ENCODE data around the gene MBP.

The MBP gene

GRCh38 chr18:77098538-77099174 lies 33.9 kb downstream of the MBP start:
- no peak for DNase-seq

- no peak for DNase-seq
These were observed 34.6 kb downstream of the MBP start for GRCh38 chr18:77098029-77098428.

DNA sequence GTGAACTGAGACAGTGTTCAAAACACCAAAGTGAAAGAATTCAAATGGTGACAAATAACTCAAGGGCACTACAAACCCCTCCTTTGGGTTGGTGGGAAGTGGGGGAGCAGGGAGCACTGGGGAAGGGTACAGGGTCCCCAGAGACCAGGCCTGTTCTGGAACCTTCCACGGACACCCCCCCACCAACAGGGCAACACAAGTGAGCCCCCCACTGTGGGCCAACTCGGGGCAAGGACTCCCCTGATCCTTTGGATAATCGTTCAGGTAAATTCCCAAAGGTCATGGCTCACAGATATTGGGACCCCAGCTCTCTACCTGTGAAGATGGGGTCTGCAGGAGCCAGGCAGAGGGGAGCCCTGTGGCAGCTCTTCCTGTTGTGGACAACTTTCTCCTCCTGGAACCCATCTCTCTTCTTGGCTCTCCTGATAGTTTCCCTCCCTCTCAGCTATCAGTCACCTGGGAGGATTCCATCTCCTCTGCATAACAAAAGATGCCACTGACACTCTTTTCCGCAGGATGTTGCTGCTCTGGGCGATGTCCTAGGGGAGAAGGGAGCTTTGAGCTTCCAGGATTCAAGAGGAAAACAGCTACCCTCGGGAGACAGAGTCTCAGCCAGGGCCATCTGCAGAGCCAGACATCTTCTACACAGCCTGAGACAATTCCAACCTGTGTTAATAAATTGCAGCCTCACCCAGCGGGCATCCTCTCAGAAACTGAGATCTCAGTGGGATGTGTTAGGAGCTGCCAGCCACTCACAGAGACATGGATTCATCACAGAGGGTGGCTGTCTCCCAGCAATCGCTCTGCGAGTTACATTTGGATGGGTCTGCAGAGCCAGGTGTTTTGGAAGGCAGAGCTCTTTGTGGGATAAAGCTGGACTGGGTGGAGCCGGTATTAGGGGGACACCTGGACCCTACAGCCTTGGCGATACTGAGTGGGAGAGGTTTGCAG lies 35.4 kb downstream of the MBP start:
- no peak for DNase-seq

GRCh38 chr18:77095391-77096371 lies 36.9 kb downstream of the MBP start:
- DNase-seq = no peak

DNA sequence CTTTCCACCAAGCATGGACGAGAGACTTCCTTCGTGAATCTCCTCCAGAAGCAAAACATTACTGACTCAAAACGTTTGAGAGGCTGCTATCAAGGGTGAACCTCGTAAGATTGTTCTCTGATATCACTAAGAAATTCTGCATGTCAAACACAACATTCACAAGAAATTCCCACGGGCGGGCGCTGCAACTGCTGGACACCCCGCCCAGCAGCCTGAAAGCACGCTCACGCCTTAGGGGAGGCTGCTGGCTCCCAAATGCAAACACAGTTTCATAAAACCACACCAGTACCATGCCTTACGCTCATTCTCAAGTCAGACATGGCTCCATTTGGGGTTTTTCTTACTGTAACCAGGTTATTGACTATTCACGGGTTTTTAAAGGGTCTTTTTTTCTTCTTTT lies 39.0 kb downstream of the MBP start:
- no peak for DNase-seq

- no peak for DNase-seq
These were observed 39.5 kb downstream of the MBP start for GRCh38 chr18:77093067-77093430.

DNA sequence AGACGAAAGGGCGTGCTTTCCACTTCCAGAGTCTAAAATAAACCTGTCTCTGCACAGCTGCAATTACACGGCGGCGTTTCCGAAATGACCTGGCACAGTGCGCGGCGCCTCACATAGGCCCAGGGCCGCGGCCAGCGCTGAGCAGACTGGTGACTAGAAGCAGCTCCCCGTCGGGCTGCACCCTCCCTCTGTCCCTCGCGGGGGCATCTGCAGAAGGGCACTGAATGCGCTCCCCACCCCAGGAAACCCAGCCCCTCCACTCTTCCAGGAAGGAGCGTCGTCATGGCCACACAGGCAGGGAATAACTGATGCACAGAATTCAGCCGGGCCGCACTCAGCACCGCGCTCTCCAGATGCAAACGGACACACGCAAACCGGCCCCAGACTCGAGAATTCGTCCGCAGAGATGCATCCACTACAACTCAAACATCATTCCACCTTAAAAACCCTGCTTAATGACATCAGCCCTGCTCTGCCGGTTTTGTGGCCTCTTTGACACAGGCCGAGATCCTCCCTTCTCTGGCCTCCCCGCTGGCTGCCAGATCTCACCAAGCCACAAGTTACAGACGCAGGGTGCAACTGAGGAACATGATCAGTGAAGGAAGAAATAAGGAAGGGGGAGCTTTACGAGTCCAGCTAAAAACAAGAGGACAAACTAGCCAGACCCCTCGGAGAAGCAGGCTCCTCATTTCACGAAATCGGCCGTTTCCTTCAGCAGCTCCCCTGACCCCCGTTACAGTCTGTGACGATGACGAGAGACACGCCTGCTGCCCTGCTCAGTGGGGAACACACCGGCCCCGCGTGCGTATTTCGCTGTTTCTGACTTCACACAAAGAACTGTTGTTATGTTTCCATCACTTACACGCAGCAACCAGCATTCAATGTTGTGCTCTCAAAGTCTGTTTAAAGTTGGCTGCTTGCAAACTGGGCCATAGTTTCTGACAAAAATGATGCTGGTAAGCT lies 40.2 kb downstream of the MBP start:
- no peak for DNase-seq

DNA sequence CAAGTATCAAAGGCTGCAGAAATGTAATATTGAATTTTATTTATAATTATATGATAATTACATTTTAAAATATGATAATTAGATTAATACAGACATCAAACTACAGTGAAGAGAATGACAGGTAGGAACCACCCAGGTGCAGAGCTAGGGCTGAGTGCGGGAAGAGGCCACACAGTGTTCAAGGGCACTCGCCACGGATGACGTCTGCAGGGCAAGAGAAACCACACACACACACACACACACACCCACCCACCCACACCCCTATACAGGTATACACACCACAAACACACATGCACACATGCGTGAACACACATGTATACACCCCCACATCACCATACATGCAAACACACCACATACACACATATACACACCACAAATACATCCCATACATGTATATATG lies 41.2 kb downstream of the MBP start:
- DNase-seq = no peak

DNA sequence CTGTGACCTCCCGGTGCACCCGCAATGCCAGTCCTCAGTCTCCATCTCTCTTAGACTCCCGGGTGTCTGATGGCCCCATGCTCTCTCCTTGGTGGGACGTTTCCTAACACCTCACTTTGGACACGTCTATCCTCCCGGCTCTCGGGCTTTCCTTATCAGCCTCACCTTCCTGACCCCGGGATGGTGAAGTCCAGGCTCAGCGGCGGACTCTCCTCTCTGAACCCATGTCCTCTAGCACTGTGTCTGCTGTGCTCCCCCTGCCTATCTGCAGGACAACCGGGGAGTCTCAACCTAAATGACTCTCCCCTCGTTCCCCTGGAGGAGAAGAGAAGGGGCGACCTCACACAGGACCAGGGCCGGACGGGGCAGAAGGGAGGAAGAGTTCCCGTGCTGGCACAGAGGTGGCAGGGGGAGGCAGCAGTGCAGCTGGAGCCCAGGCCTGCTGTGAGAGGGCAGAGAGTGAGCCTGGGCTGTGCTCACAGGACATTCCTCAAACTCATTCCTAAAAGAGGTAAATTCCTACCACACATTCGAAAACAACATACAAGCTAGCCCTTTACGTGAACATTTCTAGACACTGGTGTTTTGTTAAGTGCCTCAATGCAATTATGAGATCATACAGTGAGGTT lies 41.9 kb downstream of the MBP start:
- no peak for DNase-seq

DNA sequence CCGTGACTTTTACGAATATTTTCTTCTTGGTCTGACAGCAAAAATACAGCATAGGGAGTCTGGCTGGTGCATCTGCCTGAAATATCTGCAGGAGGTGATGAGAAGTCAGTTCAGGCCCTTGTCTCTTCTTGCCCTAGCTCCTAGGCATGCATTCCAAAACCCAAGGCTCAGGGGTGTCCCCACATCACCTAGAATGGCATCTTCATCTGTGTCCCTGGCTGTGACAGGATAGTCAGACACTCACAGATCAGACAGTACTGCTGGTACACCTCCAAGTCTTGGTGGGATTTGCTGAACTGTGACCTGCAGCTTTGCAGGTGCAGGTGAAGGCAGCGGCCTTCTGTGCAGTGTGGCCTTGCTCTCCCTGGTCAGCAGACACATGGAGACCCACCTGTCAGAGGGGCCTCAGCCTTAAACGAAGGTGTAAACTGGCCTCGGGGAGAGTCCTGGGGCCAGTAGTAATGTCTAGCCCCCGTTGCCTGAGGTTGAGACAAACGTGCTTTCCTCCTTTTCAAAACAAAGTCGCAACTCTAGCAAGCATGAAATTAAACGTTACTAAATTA lies 42.8 kb downstream of the MBP start:
- DNase-seq = no peak

DNA sequence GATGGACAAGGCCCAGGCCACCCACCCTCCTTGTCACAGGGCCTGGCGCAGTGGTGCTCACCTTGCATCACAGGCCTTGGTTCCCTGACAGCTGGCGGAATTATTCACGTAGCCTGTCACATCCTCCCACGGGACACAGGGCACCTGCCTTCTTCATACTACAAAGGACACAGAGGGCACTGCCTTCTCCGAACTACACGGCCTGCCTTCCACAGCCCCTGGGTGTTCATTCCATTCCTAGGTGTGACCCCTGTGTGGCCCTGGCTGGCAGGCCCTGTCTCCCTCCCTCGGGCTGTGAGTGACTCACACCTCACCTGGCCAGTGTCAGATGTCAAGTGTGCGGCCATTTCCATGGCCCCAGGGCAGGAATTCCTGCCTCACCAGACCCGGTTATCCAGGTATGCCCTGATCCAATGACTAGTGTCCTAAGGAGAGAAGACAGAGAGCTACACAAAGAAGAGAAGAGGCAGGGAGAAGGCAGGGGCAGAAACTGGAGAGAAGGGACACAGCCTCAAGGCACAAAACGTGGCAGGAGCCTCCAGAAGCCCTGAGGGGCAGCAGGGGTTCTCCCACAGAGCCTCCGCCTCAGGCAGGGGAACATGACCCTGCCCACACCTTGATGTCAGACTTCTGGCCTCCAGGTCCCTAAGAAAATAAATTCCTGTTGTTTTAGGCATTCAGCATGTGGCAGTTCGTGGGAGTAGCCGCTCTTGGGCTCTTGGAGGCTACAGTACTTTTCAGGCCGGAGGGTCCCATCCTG lies 43.4 kb downstream of the MBP start:
- no peak for DNase-seq

DNA sequence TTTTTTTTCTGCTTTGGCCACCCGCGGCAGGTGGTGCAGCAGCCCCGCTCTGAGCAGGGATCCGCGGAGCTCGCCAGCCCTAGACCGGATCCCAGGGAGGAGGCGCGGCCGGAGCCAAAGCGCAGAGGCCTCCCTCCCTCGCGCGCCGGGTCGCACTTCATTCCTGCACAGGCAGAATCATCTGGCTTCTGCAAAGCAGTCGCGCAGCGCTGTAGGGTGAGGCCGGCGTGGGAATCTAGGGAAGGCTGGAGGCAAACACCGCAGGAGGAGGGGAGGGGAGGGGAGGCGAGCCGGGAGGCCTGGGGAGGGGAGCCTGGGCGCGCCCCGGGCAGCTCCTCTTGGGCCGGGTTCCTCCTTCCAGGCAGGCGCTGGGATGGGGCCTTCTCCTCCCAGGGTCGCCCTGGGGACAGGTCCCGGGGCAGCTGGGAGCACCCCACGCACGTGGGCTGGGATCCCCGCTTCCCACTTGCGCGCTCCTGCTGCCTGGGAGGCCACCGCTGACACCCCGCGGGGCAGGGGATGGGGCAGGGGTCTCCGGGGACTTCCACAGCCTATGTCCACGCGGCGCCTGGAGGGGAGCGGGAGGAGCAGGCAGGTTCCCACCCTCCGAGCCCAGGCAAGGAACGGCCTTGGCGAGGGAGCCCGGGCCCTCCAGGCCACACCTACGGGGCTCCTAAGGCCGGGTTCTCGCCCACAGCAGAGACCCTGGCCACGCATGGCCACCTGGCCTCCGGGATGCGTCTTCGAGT lies 45.0 kb downstream of the MBP start:
- no peak for DNase-seq

GRCh38 chr18:77086656-77087392 lies 45.8 kb downstream of the MBP start:
- no peak for DNase-seq

DNA sequence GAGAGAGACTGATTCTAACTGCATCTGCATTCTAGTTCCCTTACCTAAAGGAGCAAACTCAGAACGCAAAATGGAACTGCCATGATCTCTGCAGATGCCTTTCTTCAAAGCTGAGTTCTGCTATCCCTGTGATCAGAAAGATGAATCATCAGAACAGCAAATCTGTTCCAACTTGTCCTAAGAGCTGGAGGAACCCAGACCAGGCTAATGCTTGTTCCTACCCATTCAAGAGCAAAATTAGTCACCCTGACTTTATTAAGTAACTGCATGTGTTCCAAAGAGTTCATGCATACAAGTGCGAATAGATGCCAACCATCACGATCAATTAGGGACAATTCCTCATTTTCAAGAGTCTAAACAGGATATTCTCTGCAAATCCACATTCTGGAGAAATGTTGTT lies 46.5 kb downstream of the MBP start:
- no peak for DNase-seq

GRCh38 chr18:77084688-77085035 lies 47.9 kb downstream of the MBP start:
- DNase-seq = no peak

GRCh38 chr18:77082316-77082955 lies 50.1 kb downstream of the MBP start:
- DNase-seq = no peak

DNA sequence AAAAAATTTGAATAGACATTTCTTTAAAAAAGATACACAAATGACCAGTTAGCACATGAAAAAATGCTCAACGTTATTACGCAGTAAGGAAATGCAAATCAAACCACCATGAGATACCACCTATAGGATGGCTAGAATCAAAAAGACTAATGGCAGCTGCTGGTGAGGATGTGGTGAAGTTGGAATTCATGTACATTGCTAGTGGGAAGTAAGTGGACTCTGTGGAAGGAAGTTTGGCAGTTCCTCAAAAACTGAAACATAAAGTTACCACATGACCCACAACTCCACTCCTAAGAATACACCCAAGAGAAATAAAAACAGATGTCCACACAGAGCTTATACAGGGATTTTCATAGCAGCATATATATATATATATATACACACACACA lies 51.2 kb downstream of the MBP start:
- no peak for DNase-seq

DNA sequence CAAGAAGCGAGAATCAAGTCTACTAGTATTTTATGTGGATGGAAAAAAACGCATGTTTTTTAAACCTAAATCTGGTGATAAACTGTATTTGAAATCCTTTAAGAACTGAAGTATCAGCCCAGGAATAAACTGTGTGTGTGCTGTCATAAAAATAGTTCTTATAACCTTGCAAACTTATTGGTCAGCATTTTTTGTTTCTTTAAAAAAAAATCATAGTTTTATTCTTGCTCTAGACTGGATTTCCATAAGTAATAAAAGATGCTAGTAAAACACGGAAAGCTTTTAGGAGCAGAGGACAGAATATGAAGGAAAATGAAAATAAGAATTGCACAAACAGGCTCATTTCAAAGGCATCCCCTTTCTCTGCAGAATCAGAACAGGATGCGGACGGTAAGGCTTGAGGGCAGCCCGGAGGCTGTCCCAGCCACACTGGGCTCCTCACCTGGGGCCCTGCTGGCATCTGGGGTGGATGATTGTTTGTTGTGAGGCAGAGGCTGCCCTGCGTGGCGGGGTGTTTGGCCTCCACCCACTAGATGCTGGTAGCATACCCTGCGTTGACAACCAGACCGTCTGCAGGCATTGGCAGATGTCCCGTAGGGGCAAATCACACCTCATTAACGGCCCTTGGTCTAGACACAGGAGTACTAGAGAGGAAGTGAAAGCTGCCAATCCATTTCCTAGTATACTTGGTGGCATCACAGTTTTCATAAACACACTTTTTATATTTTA lies 52.5 kb downstream of the MBP start:
- DNase-seq = no peak

Measured in amniotic stem cell (primary cell).